Retinal pigment epithelial cell (primary cell): ENCODE measurements around the gene HSPA12A.

Experiments used
- DNase-seq: peaks from one replicate; pipeline ENCODE4 v3.0.0-alpha.2; 2010; ENCODE audit warnings: low read depth
- H3K4me3 ChIP-seq: 2 replicates; pipeline ENCODE4 v1.5.1; 2011; ENCODE audit warnings: mild to moderate bottlenecking, low read length, control low read depth, moderate library complexity
- TF ChIP-seq, protein P1 (sequence below): conservative IDR thresholded peaks from 2 replicates; pipeline ENCODE4 v1.5.1; 2011; ENCODE audit warnings: low read depth, low read length, control low read depth, inconsistent platforms

HSPA12A gene

DNA sequence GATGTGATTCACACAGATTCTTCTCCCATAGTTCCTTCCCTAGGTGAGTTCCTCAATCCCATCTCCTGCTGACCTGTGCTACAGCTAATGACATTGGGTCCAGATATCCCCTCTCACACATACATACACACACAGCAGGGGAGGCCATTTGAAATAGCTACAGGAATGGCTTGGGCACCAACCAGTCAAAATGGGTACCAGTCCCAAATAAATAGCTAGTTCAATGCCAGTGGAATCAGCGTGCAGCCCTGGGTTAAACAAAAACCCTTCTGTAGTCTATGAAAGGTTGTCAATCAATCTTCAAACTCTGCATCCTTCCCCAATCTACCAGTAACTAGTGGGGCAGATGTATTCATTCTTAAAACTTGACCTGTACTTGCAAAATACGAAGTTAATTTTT is 112.3 kb downstream of the HSPA12A start:
- no peak overlapping the region for H3K4me3 ChIP-seq
- no peak for DNase-seq
- TF ChIP-seq, protein P1, sequence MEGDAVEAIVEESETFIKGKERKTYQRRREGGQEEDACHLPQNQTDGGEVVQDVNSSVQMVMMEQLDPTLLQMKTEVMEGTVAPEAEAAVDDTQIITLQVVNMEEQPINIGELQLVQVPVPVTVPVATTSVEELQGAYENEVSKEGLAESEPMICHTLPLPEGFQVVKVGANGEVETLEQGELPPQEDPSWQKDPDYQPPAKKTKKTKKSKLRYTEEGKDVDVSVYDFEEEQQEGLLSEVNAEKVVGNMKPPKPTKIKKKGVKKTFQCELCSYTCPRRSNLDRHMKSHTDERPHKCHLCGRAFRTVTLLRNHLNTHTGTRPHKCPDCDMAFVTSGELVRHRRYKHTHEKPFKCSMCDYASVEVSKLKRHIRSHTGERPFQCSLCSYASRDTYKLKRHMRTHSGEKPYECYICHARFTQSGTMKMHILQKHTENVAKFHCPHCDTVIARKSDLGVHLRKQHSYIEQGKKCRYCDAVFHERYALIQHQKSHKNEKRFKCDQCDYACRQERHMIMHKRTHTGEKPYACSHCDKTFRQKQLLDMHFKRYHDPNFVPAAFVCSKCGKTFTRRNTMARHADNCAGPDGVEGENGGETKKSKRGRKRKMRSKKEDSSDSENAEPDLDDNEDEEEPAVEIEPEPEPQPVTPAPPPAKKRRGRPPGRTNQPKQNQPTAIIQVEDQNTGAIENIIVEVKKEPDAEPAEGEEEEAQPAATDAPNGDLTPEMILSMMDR = no peak

DNA sequence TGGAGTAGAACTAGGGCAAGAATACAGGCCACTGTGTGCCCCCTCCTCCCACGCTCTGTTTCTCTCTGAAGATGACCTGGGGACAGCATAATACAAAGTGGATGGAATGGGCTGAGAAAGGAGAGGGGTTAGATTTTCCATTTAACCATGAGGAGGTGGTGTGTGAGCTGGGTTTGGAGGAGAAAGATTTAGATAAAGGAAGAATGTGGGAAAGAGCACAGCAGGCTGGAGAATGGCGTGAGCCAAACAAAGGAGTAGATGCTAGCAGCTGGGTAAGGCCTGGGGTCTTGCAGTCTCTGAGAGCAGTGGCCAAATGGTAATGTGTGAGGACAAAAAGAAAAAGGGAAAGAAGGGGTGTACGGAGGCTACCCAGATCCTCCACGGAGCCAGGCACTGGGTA is 113.0 kb downstream of the HSPA12A start:
- DNase-seq = no peak
- TF ChIP-seq, protein P1 = no peak
- H3K4me3 ChIP-seq = no peak overlapping the region

GRCh38 chr10:116627386-116627933 is 114.9 kb downstream of the HSPA12A start:
- TF ChIP-seq, protein P1 = peak; percentile 32
- no peak for DNase-seq
- H3K4me3 ChIP-seq = no peak overlapping the region

- TF ChIP-seq, protein P1 = no peak
- H3K4me3 ChIP-seq = no peak overlapping the region
- DNase-seq = no peak
Measured at GRCh38 chr10:116626815-116627214, 115.6 kb downstream of the HSPA12A start.

- no peak overlapping the region for H3K4me3 ChIP-seq
- DNase-seq = no peak
- TF ChIP-seq, protein P1 = no peak
Measured at GRCh38 chr10:116625845-116626244, 116.5 kb downstream of the HSPA12A start.

GRCh38 chr10:116621934-116622655 is 120.3 kb downstream of the HSPA12A start:
- DNase-seq = no peak
- TF ChIP-seq, protein P1 = no peak
- no peak overlapping the region for H3K4me3 ChIP-seq

GRCh38 chr10:116621476-116621875 is 120.9 kb downstream of the HSPA12A start:
- no peak for DNase-seq
- no peak overlapping the region for H3K4me3 ChIP-seq
- TF ChIP-seq, protein P1 = no peak
